GM18517 (cell line): ENCODE results near the gene LARGE2.

Source experiments
- ATAC-seq: cut with Tn5 transposase; IDR thresholded peaks from one replicate; pipeline ENCODE4 v1.9.1; 2021; ENCODE audit warnings: mild to moderate bottlenecking, moderate library complexity; ENCODE audit not compliant: unreplicated experiment

Gene LARGE2

DNA sequence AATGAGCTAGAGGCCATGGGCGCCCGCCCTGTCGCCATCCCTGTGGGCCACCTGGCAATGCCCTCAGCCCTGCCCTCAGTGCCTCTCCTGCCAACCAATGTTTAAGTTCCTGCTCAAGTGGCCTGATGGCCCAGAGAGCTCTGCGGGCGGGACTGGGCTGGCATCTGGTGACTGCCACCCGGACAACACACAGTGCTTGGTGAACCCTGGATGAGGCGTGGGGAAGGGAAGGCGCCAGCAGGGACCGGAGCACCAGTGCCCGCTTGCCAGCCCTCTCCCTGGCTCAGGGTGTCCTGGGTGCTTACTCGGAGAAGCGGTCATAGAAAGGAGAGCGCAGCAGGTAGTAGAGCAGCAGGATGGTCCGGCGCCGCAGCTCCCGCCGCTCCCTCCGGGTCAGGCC is 8.9 kb upstream of the LARGE2 start:
- no peak for ATAC-seq

DNA sequence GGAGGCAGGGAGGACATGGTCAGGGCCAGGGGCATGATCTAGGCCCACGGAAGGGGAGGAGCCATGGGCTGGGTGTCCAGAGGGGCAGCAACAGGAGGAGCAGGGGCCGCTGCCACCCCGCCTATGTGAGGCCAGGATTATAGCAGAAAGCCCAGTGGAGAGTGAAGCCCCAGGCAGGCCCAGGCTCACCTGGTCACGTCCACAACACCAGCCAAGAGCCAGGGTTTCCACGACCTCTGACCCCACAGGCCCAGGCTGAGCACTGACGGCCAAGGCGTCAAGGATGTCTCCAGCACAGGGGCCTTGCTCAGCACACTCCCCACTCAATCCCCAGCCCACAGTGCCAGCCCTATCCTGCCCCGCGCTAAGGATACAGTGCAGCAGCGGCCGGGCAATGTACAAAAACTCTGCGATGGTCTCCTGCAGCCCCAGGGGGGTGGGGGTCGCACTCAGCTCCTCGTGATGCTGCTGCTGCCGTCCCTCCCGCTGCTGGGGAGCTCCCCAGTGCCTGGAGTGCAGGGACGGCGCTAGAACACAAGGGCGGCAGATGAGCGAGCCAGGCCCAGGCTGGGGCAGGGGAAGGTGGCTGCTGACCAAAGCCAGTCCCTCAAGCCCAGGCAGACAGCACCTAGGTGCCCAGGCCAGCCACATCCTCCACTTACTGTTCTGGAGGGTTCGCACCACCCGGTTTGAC is 8.4 kb upstream of the LARGE2 start:
- ATAC-seq: no peak

GRCh38 chr11:45915446-45915845 is 7.0 kb upstream of the LARGE2 start:
- no peak for ATAC-seq

DNA sequence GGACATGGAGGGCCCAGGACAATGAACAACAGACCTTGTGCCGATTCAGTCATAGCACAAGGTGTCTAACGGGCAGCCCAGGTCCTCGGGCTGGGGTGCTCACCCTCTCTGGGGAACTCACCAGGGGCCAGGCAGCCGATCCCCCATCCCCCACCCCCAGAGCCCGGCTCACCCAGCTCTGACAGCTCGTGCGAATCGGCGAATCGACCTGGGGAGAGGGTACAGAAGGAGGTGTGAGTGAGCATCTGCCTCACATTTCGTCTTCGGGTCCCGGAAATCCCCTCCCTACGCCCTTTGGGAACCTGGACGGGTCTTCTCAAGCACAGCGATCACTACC is 5.2 kb upstream of the LARGE2 start:
- no peak for ATAC-seq

GRCh38 chr11:45917623-45918330 is 4.7 kb upstream of the LARGE2 start, which contains the start of gene PEX16:
Gene PEX16 (minus strand): TSS chr11:45917877. CDS start chr11:45917811, 66 bp downstream.
- ATAC-seq: peak; percentile 89

- ATAC-seq: peak; percentile 30
Observed at GRCh38 chr11:45918331-45918941, 4.0 kb upstream of the LARGE2 start.

DNA sequence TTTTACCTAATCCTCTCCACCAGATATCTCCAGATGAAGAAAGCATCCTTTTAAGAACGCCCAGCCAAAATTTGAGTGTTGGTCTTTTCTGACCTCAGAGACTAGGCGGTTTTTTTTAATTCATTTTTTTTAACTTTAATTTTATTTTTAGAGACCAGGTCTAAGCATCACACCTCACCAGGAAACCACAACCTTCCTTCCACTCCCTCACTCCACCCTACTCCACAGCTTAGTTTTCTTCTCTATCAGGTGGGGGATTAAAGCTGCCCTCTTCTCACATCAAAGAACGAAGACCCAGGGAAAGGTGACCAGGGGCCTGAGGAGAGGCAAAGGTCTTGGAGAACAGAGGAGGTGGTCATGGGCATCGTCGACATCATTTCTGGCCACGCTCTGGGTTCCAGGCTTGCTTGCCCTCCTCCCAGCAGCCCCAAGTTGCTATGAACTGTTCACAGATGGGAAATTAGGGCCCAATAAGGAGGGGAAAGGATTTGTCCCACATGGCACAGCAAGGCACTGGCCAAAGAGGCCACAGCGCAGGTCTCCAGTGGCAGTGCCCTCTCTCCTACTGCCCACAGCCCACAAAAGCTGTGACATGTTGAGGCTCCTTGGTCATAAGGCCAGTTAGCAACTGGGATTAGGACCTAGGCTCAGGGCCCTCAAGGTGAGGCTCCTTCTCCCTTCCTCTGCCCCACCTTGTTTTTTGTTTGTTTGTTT is 3.3 kb upstream of the LARGE2 start:
- ATAC-seq: no peak

- ATAC-seq: no peak
Observed at GRCh38 chr11:45919806-45920530, 2.5 kb upstream of the LARGE2 start.

- no peak for ATAC-seq
Observed at GRCh38 chr11:45920531-45921477, 1.7 kb upstream of the LARGE2 start.

DNA sequence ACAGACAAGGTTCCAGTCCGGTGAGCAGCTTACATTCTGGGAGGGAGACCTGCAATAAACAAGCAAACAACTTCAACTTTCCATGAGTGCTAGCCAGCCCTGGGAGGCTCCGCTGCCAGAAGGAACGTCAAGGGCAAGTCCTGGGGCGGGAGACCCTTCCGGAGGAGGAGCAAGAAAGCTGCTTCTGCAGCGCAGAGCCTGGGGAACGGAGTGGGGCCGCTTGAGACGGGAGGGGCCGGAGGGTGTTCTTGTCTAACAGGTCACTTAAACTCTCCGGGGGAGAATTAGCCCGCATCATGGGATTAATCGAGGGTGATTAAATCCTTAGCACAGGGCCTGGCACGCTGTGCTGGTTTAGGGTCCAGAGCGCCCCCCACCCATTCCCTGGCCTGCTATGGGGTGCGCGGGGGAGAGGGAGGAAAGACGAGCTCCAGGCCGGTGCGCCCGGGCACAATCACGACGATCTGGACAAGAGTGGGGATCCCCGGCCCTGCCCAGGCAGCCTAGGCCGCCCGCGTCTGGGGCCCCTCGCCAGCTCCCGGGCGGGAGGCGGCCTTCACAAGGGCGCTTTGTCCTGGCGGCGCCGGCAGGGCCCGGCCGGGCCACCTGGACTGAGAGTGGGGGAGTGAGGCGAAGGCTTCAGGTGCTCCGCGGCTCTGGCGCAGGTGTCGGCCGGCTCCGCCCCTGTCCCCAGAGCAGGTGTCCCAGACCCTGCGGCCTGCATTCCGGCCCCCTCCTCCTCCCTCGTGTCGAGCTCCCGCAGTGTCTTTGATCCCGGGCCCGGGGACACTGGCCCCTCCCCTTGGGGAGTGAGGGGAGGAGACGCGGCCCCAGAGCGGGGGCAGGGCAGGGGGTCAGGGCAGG is 663 bp upstream of the LARGE2 start:
- no peak for ATAC-seq

GRCh38 chr11:45924036-45924915 is 1.8 kb downstream of the LARGE2 start:
- ATAC-seq: no peak

GRCh38 chr11:45924927-45925326 is 2.5 kb downstream of the LARGE2 start:
- no peak for ATAC-seq

- ATAC-seq: no peak
Observed at GRCh38 chr11:45925550-45925949, 3.1 kb downstream of the LARGE2 start.

- ATAC-seq: no peak
Observed at GRCh38 chr11:45926001-45926401, 3.5 kb downstream of the LARGE2 start.

DNA sequence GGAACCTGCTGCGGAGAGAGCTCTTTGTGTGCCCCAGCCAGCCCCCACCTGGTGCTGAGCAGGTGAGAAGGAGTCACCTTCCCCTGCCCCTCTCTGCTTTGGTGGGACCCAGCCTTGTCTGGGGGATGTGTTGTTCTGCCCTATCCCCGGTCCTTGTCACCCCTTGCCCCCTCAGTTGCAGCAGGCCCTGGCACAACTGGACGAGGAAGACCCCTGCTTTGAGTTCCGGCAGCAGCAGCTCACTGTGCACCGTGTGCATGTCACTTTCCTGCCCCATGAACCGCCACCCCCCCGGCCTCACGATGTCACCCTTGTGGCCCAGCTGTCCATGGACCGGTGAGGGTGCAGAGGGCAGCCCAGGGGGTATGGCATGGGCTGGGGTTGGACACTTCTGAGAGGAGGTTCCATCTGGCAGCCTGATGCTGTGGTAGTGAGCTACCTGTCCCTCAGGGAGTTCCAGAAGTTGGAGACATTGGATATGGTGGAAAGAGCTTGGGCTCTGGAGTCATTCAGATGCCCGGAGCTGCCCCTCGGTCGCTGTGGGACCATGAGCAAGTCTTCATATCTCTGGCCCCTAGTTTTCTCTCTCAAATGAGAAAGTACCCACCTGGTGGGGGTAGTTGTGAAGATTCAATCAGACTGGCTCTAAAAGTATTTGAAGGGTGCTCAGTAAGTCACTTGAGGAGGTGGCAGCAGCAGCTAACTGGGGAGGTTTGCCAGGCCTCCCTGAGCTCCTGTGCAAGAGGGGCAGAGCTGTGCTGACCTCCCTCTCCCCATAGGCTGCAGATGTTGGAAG is 4.3 kb downstream of the LARGE2 start:
- ATAC-seq: no peak

- no peak for ATAC-seq
Observed at GRCh38 chr11:45927332-45927683, 4.9 kb downstream of the LARGE2 start.
